HG03565 (cell line): Measurements from ENCODE around the gene AFF2.

Source experiments
- ATAC-seq: cut with Tn5 transposase; IDR thresholded peaks from one replicate; pipeline ENCODE4 v1.9.1; 2021; ENCODE audit warnings: mild to moderate bottlenecking, moderate library complexity; ENCODE audit not compliant: unreplicated experiment

The AFF2 gene

GRCh38 chrX:148500423-148501385, at the start of gene AFF2:
Gene AFF2 (plus strand): TSS chrX:148500617. CDS start chrX:148501098, 481 bp downstream.
- ATAC-seq: no peak

- no peak for ATAC-seq
Measured at GRCh38 chrX:148457279-148457678, 43.1 kb upstream of the AFF2 start.

DNA sequence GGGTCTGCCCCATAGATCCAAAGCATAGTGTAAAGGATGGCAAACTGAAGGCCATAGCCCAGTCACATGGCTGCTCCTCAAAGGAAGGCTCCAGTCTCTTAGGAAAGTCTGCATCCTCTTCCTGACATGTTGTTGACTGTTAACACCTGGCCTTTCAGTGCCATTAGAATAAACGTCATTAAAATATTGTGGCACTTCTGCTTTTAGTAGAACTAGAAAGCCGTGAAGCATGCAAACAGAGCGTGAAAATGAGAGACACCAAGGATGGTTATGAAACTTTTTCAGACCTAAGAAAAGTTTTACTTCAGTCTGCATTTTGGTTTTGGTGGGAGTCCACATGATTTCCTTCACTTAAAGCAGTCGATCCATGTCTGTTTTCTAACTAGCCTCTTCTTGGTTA, 41.1 kb upstream of the AFF2 start:
- ATAC-seq: peak; percentile 96

- peak; percentile 95 for ATAC-seq
Measured at GRCh38 chrX:148466292-148466691, 34.1 kb upstream of the AFF2 start.

DNA sequence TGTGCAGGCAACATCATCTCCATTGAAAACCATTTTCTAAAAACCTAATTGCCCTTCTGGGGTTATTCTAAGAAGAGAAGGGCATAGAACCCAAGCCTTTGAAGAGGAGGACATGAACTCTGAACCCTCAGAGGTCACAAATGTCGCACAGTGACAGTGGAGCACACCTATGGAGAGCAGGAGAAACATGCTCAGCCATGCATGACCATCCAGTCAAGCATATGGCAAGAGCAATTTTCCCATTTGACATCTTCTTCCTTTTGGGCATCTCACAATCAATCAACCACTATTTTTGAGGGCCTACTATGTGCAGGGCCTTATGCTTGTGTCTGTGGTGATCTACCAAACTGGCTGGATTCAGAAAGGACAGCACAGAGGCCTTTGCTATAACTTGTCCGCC, 30.1 kb upstream of the AFF2 start:
- no peak for ATAC-seq

GRCh38 chrX:148474030-148474429, 26.4 kb upstream of the AFF2 start:
- no peak for ATAC-seq

DNA sequence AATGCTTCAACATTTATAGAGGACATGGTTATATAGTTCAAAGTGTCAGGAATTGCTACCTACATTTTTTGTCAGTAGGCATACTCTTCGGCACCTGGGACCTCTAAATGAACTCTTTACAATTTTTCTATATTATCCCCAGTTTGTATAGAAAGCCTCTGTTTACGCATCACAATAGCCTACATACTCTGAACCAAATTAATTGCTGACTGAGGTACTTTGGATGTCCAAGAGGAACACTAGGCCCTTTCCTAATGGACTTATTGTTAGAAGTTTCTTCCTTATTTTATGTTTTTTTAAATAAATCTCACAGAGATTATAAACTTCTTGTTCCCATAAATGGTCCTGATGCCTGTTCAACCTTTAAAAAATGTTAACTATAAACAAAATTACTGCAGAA, 8.4 kb upstream of the AFF2 start:
- no peak for ATAC-seq

- ATAC-seq: no peak
Measured at GRCh38 chrX:148495176-148495575, 5.2 kb upstream of the AFF2 start.

GRCh38 chrX:148498067-148498466, 2.4 kb upstream of the AFF2 start:
- ATAC-seq: no peak

DNA sequence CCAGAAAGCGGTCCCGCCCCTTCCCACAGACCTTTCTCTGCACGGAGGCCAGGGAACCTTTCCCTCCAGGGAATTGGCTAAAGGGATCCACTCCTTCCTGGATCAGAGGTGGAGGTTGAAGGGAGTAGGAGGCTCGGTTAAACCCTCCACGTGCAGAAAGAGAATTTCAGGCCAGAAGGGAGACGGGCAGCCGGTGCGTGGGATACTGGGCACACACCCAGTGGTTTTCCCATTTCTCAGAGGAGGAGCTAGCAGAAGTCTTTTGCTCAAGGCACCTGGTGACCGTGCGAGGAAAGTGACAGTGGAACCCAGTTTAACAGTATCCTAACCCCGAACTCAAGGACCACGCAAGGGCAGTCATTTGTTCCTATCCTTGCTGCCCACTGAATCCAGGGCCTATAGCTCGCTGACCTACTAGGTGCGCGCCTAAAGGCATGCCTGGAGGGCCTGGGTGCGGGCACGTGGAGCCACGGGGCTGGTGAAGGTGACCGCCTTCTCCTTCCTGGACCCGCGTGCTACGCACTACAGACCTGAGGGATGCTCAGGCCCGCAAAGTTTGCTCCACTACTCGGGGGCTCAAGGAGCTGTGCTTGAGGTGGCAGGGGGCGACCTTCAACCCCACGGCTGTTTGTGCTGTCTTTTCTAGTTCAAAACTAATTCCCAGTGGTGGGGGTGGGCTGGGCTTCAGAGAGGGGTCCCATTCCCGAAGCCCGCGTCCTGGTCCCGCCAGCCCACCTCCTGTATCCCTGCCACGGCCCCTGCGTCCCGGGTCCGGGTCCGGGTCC, 587 bp upstream of the AFF2 start:
- ATAC-seq: no peak

DNA sequence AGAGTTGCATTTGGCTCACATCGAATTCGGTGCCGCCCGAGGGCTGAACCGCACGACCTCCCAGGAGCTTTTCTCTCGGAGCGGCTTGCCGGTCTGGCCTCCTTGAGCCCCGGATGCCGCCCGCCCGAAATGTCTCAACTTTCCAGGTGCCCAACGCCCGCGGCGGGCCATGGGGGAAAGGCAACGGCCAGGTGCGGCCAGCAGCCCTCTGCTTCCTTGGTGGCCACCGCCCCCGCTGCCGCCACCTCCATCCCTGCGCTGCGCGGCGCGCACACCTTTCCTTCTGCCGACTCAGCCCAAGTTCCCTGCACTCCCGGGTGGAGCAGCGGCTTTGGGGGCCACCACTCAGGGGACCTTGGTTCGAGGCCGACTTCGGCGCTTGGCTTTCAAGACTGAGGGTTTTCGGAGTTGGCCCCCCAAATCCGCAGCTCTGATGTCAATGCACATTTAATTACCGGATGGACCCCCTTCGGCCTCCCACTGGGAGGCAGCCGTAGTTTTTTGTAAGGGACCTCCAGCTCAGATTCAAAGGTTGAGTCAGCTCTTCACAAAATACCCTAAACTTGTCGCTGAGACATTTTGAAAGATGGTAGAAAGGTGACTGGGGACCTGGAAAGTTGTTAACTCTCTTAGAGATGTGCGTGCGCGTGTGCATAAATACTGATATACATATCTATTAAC, 1.1 kb downstream of the AFF2 start:
- no peak for ATAC-seq

- ATAC-seq: no peak
Measured at GRCh38 chrX:148504506-148504905, 4.1 kb downstream of the AFF2 start.

- ATAC-seq: no peak
Measured at GRCh38 chrX:148507418-148507817, 7.0 kb downstream of the AFF2 start.

DNA sequence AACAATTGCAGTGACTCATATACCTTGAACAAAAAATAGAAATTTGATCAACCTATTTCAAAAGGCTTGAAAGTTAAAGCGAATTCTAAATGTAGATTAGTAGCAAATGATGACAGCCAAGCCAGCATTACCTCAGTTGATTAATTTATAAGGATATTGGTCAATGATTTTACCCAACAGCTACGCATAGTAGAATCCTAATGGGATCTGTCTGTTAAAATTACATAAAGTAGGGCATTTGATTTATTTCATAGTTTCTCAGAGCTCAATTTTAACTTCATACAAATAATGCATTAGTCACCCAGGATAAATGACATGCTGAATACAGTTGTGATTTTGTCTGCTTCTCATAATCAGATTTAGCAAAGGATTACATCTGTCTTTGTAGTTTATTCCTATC, 12.0 kb downstream of the AFF2 start:
- no peak for ATAC-seq

GRCh38 chrX:148513661-148514060, 13.2 kb downstream of the AFF2 start:
- ATAC-seq: no peak

DNA sequence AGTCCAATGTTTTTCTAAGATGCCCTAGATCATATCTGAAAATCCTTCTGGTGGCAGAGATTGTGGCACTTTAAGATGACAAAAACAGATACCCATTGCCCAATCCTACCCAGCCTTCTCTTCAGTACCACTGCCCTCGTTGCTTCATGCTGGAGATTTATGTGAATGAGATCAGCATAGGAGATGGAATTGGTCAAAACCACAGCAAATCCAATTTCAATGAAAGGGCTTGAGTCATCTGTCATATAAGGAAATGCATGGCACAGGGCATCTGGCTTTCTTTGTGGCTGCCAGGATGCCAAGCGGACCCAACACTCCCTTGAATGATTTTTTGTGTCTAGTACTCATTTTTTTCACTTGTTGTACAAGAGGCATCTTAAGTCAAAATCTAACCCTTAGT, 16.8 kb downstream of the AFF2 start:
- ATAC-seq: no peak

DNA sequence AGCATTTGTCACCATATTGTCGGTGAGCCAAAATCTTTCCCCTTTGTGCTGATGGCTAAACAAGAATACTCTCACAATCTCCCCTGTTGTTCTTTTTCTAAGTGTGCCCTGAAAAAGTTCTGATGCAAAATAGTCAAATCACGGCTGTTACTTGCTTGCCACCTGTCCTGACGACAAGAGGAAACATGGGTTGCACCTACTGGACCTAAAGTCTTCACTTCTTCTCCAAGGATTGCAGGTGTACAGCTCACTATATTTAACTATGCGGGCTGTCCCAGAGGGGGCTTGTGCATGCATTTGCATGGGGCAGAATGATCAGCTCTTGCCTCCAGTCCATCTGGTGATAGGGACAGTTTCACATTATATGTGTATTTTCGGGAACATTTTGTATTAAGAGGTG, 21.6 kb downstream of the AFF2 start:
- ATAC-seq: no peak

DNA sequence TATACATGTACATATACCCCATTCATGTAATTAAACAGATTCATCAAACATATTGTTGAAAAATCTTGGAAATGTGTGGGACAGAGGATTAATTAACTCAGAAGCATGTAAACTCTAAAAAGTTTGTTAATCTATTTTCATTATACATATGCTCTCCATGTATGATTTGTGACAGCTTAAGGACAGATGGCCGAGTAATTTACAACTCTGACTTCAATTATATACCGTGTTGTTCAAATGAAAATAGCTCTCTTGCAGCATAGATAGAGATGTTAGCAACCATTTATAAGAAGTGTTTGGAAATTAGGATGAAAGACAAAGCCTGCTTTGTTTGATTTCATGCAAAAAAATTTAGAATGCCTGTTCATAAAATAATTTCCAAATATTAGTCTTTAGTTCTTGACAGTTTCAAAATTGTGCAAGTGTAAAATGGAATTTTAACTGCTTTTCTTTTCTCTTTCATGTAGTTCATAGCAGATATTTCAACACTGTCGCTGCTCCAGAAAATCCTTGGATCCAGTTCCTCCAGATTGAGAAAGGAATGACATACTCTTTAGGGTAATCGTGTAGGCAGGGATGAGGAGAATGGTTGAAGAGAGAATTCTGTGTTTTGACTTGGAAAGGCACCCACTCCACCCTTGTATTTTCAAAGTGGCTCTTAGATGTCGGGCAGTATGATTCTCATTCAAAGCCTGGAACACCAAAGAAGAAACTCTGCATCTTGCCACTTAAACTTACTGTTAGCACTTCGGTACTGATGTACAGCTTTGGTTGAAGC, 23.1 kb downstream of the AFF2 start:
- no peak for ATAC-seq

DNA sequence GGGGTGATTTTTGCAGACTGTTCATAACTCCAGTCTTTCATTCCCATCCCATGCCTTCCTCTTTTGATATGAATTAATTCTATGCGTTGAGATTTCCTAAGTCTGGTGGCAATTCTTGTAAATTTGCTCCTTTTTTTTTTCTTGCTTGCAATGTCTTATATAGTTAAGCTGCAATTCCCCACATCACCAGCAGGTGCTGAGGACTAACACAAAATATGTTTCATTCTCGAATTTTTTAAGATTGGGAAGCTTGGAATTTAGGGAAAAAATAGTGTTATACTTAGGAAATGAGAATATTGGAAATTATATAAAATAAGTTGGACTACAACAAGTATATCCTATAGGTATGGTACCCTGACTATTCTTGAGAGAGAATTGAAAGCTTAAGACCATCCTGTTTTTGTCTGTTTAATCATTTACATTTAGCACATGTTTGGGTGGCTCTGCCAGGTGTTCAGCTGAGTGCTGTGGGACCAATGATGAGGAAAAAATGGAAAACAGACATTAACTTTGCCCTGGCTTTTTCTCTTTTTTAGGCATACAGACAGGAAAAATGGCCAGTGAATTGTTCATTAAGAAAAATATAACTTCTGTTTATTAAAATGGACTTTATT, 30.2 kb downstream of the AFF2 start:
- no peak for ATAC-seq

DNA sequence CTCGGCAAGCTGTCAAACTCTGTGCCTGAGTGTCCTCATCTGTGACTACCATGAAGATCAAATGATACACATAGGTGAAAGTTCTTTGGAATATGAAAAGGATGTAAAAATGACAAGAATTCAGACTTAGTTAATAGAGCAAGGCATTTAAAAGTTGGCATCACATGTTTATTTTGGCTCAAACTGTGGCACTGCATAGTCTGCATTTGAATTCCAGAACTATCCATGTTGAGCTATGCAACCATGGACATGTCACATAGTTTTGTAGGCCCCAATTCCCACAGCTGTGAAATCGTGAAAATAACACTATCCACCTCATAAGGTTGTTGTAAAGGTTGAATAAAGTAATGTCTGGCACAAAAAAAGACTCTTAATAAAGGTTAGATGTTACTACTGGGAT, 33.9 kb downstream of the AFF2 start:
- ATAC-seq: no peak
